ENCODE measurements around the gene USP53.
"Not testable (repeated sequence)": the region's sequence is repeated elsewhere in the genome, so short reads cannot be mapped to it uniquely, and the experiment has no call there.

The USP53 gene

DNA sequence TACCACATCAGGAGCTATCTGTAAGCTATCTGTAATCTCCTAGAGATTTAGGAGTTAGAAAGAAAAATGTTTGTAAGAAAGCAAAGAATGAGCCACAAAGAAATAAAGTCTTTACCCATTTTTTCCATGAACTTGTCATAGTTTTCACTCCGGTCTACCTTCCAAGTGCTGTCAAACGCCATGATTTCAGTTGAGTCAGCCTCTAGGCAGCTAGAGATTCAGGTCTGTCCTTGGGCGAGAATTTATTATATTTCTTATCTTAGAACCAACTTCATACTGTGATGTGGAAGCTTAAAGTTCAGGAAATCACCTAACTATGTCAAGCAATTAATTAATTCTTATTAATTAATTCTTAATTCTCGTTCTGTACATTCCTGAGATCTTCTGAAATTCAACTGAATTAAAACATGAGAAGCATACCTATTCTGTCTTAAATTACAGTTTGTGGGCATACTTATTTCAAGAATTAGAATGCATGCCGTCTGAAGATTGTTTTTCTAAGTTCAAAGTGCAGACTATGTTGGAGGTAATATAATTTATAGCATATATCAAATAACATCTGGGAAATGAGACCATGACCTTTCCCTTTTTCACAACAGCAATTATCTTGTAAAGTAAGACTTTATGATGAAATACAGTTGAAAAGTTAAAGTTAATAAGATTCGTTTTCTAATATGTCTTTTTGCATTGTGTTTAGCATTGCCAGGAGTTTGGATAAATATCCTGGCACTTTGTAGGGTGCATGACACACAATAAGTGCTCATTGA is 109.6 kb downstream of the USP53 start, which contains the start of gene FABP2:
Gene FABP2, minus strand, starts transcription at position 218 of the 767 bp plus-strand sequence. Its CDS starts 36 bp downstream, at position 182.
- no peak for DNase-seq

DNA sequence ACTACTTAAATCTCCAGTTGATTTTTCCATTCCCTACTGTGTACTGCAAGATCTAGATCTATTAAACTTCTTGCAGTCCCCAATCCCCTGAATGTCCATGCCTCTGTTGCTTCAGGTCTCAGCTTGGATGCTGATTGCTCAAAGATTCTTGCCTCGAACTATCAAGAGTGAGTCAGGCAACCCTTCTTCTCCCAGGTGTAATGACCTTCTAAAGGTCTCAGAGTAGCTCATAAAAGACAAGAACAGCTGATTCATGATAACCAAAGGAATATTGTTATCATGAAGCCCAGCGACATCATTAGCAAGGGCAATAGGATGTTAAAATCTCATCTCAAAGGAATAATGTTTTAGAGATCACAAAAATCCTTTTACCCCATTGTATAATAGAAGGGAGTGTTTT is 116.2 kb downstream of the USP53 start:
- no peak for DNase-seq

DNA sequence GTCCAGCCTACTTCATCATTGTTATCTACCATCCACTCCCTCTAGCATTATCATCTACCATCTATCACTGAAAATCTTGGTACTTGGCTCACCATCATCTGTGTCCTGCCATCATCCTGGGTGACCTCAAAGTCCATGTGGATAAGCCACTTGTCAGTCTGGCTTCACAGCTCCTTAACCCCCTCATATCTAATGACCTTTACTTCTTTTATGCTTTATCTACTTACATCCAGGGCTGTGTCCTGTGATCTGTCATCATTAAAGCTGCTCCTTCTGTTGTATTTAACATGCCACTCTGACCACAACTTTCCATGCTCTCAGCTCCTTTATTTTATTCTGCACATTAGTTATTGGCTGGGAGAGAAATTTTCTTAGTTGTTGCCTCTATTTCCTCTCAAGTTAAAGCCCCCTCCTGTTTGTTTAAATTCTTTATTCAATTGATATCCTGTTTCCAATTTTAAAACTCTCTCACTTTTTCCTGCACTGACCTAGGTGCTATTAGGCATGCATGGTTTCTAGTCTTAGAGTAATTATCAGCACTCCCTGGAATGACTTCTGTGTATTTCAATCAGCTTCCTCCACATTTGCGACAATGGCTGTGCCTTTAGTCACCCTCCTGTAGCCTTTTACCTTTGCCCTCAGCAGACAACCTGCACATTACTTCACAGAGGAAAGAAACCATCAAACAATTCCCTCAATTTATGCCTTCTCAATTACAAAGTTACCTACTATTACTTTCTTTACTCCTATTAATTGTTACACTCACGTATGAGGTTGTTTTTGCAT is 117.5 kb downstream of the USP53 start:
- no peak for DNase-seq

DNA sequence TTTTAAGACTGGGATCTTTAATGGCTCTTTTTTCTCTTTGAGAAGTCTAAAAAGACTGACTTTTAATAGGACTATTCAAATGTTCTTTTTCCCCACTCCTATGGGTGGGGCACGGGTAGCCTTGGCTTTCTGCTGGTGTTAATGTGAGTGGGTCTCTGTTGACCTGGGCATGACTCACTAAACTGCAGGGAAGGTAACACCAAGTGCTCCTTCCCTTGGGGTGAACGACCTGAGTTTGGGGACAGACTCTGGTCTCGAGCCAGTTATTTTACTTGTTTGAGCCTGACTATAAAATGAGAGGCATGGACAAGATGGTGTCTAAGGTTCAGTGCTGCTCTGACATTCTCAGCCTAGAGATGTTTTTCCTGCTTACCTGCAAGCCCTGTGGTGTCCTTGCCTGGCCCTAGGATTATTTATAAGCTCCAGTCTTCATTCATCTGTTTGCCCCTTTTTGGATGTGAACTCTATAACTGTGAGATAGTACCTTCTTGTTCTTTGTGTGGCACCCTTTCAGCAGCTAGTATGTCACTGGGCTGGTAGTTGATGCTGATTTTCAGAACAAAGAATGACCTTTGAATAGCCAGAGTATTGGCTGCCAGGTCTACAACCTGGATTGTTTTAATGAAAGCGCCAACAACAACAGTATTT is 123.9 kb downstream of the USP53 start:
- DNase-seq = not testable (repeated sequence)

DNA sequence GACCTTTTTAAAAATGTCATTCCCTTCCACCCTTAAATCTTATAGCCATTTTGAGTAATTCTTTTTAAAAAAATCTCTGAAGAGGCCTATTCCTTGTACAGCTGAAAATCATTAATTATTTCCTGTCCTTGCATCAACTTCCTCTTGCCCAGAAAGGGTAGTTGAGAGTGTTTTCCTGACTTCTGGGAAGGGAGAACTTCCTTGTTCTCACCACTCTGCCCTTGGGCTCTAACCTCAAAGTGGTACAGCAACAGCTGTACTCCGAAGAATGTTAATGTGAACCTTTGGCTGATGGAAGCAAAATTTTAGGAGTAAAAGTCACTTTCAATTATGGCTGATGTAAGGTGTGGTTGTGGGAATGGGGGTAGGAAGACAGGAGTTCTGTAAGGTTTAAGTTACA is 124.5 kb downstream of the USP53 start:
- no peak for DNase-seq

DNA sequence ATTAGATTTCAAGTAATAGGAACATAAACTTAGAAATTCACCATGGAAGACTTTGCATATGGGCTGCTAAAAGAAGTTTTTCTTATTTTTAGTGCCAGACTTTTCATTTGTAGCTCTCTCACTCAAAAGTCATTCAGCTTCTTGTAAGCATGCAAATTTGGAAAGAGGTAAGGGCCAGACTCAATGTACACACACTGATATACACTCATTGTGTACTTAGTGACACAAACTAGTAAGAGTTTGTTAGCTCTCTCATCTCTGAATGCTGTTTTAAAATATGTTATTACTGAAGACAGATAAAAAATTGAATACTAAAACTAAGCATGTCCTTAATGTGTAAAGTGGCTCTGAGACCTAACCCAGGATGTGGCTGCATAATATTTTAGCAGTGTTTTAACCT is 127.4 kb downstream of the USP53 start:
- DNase-seq = not testable (repeated sequence)

DNA sequence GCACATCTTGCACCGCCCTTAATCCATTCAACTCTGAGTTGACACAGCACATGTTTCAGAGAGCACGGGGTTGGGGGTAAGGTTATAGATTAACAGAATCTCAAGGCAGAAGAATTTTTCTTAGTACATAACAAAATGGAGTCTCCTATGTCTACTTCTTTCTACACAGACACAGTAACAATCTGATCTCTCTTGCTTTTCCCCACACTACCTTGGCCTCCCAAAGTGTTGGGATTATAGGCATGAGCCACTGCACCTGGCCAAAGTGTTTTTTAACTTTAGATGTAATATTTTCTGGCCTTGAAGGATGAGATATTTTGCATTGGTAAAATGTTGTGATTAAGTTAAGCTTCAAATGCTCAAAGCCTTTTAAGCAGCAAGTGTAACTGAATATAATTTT is 130.8 kb downstream of the USP53 start:
- DNase-seq = not testable (repeated sequence)

Measured in stimulated activated CD4-positive, alpha-beta T cell treated with anti-CD3 and anti-CD28 coated beads, Interleukin-2, amount 100 ng/mL, for 48 hours (primary cell).